PC-3 (cell line): Measurements from ENCODE around the gene ERMAP. TPM values are rescaled to one million over a fixed set of nuclear protein-coding genes. Genes with fewer than 3 reads are reported as not detected.

Experiments used
- ATAC-seq: fragments of 200-7000 bp; cut with Tn5 transposase; 2 replicates; pipeline ENCODE4 v1.9.1; 2020; ENCODE audit warnings: mild to moderate bottlenecking, moderate library complexity
- BruUV-seq: library from RNA; stranded (reverse); fragments of 400-500 nt; replicated peaks from 2 replicates; lab custom pipeline; 2021; lab: Mats Ljungman, UMichigan
- CTCF ChIA-PET: fragments of 300-600 bp; sonication (Branson Sonifier 250); formaldehyde crosslinking; loops from one replicate; lab custom pipeline; 2022; ENCODE audit warnings: antibody characterized with exemption; lab: Charles Lee
- POLR2A ChIA-PET: fragments of 300-600 bp; sonication (Branson Sonifier 250); formaldehyde crosslinking; loops from one replicate; lab custom pipeline; 2022; ENCODE audit warnings: antibody characterized with exemption; ENCODE audit not compliant: unreplicated experiment; lab: Charles Lee
- DNase-seq: peaks from one replicate; pipeline ENCODE4 v3.0.0-alpha.2; 2015
- H2AFZ ChIP-seq: fragments of 300-600 bp; sonication (generic); 2 replicates; pipeline ENCODE4 v1.6.0; 2016; ENCODE audit warnings: antibody characterized with exemption, low read length
- H3F3A ChIP-seq: fragments of 300-600 bp; sonication (generic); one replicate; pipeline ENCODE4 v1.6.0; 2017; ENCODE audit warnings: antibody characterized with exemption, low read length, control low read depth, mild to moderate bottlenecking; ENCODE audit not compliant: unreplicated experiment
- H3K27ac ChIP-seq: fragments of 300-600 bp; sonication (generic); 2 replicates; pipeline ENCODE4 v1.5.1; 2016; ENCODE audit warnings: mild to moderate bottlenecking, low read length
- H3K27me3 ChIP-seq: fragments of 300-600 bp; sonication (generic); 2 replicates; pipeline ENCODE4 v1.6.1; 2016; ENCODE audit warnings: low read length, mixed read lengths
- H3K36me3 ChIP-seq: fragments of 300-600 bp; sonication (generic); 2 replicates; pipeline ENCODE4 v1.6.1; 2016; ENCODE audit warnings: low read depth, mixed run types, low read length, mixed read lengths
- H3K4me1 ChIP-seq: fragments of 300-600 bp; sonication (generic); 2 replicates; pipeline ENCODE4 v1.5.1; 2016; ENCODE audit warnings: low read length; ENCODE audit not compliant: insufficient read depth
- H3K4me2 ChIP-seq: fragments of 300-600 bp; sonication (generic); 2 replicates; pipeline ENCODE4 v1.6.0; 2016; ENCODE audit warnings: low read length
- H3K4me3 ChIP-seq: fragments of 300-600 bp; sonication (generic); 2 replicates; pipeline ENCODE4 v1.5.1; 2016; ENCODE audit warnings: mild to moderate bottlenecking, low read length, mixed read lengths
- H3K79me2 ChIP-seq: fragments of 300-600 bp; sonication (generic); 2 replicates; pipeline ENCODE4 v1.6.1; 2017; ENCODE audit warnings: low read length, mixed read lengths
- H3K9ac ChIP-seq: fragments of 300-600 bp; sonication (generic); 2 replicates; pipeline ENCODE4 v1.6.0; 2016; ENCODE audit warnings: mild to moderate bottlenecking, low read length
- H3K9me2 ChIP-seq: fragments of 300-600 bp; sonication (generic); replicated peaks from 2 replicates; pipeline ENCODE4 v1.6.1; 2016; ENCODE audit warnings: mixed run types, low read length, mixed read lengths
- H3K9me3 ChIP-seq: fragments of 300-600 bp; sonication (generic); 2 replicates; pipeline ENCODE4 v1.6.1; 2016; ENCODE audit warnings: low read length, mixed read lengths
- H4K20me1 ChIP-seq: fragments of 300-600 bp; sonication (generic); 2 replicates; pipeline ENCODE4 v1.6.1; 2016; ENCODE audit warnings: low read length, mixed read lengths
- EZH2 ChIP-seq: fragments of 300-600 bp; sonication (generic); IDR thresholded peaks from one replicate; pipeline ENCODE4 v1.6.1; 2017; ENCODE audit warnings: antibody characterized with exemption, mild to moderate bottlenecking, low read length; ENCODE audit not compliant: unreplicated experiment
- EZH2phosphoT487 ChIP-seq: fragments of 300-600 bp; sonication (generic); IDR thresholded peaks from 2 replicates; pipeline ENCODE4 v1.6.1; 2018; ENCODE audit warnings: mild to moderate bottlenecking, antibody characterized with exemption, low read length, borderline replicate concordance
- intact Hi-C: fragments of 100-400 bp; cut with micrococcal nuclease; formaldehyde crosslinking; loops from 2 replicates; pipeline ENCODE4 v1.9.0; 2023
- total RNA-seq: library from RNA; depleted of rRNA; stranded (reverse); fragments of >200 nt; gene quantifications from 2 replicates; pipeline ENCODE4 v1.2.3, GENCODE V29; 2014
- TF ChIP-seq, protein P1 (sequence below): fragments of 300-600 bp; sonication (generic); conservative IDR thresholded peaks from 2 replicates; pipeline ENCODE4 v1.5.1; 2017; ENCODE audit warnings: antibody characterized with exemption, low read depth, mild to moderate bottlenecking, low read length

The ERMAP gene
- total RNA-seq, 1 experiment from 2014 or later: 5.4 TPM

GRCh38 chr1:42834803-42835202 lies 17.9 kb downstream of the ERMAP start:
- no peaks in the 10 kb centered on the region for H3K4me1 ChIP-seq
- BruUV-seq: no TSS peak
- H3K9me2 ChIP-seq: no peaks in the 10 kb centered on the region
- ChIA-PET POLR2A (no interaction called here), CTCF (no interaction called here)
- TF ChIP-seq EZH2 (no peak), EZH2phosphoT487 (no peak)
- TF ChIP-seq, protein P1, sequence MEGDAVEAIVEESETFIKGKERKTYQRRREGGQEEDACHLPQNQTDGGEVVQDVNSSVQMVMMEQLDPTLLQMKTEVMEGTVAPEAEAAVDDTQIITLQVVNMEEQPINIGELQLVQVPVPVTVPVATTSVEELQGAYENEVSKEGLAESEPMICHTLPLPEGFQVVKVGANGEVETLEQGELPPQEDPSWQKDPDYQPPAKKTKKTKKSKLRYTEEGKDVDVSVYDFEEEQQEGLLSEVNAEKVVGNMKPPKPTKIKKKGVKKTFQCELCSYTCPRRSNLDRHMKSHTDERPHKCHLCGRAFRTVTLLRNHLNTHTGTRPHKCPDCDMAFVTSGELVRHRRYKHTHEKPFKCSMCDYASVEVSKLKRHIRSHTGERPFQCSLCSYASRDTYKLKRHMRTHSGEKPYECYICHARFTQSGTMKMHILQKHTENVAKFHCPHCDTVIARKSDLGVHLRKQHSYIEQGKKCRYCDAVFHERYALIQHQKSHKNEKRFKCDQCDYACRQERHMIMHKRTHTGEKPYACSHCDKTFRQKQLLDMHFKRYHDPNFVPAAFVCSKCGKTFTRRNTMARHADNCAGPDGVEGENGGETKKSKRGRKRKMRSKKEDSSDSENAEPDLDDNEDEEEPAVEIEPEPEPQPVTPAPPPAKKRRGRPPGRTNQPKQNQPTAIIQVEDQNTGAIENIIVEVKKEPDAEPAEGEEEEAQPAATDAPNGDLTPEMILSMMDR: no peak
- no peak overlapping the region for H3K4me2 ChIP-seq
- intact Hi-C loops: no loop called here
- no peaks in the 10 kb centered on the region for H3F3A ChIP-seq
- no peak overlapping the region for H3K27ac ChIP-seq
- H3K79me2 ChIP-seq: no peaks in the 10 kb centered on the region
- no peak overlapping the region for H3K9ac ChIP-seq
- ATAC-seq (no peak), DNase-seq (no peak)
- H2AFZ ChIP-seq: no peak overlapping the region
- H3K27me3 ChIP-seq: no peaks in the 10 kb centered on the region
- no peaks in the 10 kb centered on the region for H3K9me3 ChIP-seq
- H4K20me1 ChIP-seq: no peaks in the 10 kb centered on the region
- no peak overlapping the region for H3K4me3 ChIP-seq
- H3K36me3 ChIP-seq: no peaks in the 10 kb centered on the region

DNA sequence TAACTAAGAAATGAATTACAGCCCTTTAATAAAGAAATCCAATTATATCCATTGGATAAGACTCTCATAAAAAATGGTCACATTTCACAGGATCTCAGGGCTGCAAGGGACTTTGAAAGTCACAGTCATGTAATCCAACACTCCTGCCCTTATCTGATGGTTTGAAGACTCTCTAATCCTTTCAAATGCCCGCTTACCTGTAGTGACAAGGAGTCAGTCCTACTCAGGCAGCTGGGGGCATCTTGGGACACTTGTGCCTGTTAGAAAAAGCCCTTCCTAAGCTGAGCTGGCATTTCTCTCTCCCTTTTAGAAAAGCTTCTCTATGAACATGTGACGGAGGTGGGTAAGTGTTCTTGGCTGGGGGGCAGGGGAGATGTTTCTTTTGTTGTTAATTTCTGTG lies 18.5 kb downstream of the ERMAP start:
- ATAC-seq (no peak), DNase-seq (no peak)
- Histone ChIP-seq H3K4me2 (no peak overlapping the region), H4K20me1 (no peaks in the 10 kb centered on the region), H3K27ac (no peak overlapping the region), H3K27me3 (no peaks in the 10 kb centered on the region), H3K9me3 (no peaks in the 10 kb centered on the region), H3F3A (no peaks in the 10 kb centered on the region), H3K9me2 (no peaks in the 10 kb centered on the region), H3K36me3 (no peaks in the 10 kb centered on the region), H3K79me2 (no peaks in the 10 kb centered on the region), H3K4me3 (no peak overlapping the region), H2AFZ (no peak overlapping the region), H3K4me1 (no peaks in the 10 kb centered on the region), H3K9ac (no peak overlapping the region)
- intact Hi-C loops: no loop called here
- CTCF ChIA-PET: no interaction called here
- TF ChIP-seq, protein P1: no peak
- TF ChIP-seq EZH2 (no peak), EZH2phosphoT487 (no peak)
- no TSS peak for BruUV-seq
- POLR2A ChIA-PET: no interaction called here

DNA sequence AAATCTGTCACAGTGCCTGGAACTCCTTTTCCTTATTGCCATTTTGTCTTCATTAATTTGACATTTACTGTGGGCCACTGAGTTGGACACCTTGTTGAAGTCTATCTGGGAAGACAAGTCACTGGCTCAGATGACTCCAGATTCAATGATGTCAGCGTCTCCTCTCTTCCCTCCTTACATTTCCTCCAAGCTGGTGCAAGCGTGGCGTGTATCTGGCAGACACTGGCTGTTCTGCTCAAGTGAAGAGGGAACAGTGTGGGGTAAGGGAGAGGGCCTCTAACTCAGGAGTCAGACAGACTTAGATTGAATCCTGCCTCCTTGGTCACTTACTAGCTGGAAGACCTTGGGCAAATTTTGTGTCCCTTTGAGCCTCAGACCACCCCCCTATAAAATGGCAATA lies 20.8 kb downstream of the ERMAP start:
- Histone ChIP-seq H3K9me3 (no peaks in the 10 kb centered on the region), H3F3A (no peaks in the 10 kb centered on the region), H3K4me2 (no peak overlapping the region), H3K27me3 (no peaks in the 10 kb centered on the region), H4K20me1 (no peaks in the 10 kb centered on the region), H3K4me3 (no peak overlapping the region), H3K9ac (no peak overlapping the region), H3K4me1 (no peaks in the 10 kb centered on the region), H3K9me2 (no peaks in the 10 kb centered on the region), H2AFZ (no peak overlapping the region), H3K36me3 (no peaks in the 10 kb centered on the region), H3K27ac (no peak overlapping the region), H3K79me2 (no peaks in the 10 kb centered on the region)
- ATAC-seq (no peak), DNase-seq (no peak)
- ChIA-PET CTCF (no interaction called here), POLR2A (interaction anchor here (0.6 kb wide), 1 partner anchor 1812 kb away, joined by 6 read pairs; no protein-coding TSS in a partner anchor)
- intact Hi-C loops: no loop called here
- TF ChIP-seq EZH2phosphoT487 (no peak), EZH2 (no peak)
- TF ChIP-seq, protein P1: no peak
- no TSS peak for BruUV-seq
